ENCODE results near the gene NOP9. TPM values are rescaled to one million over a fixed set of nuclear protein-coding genes. Genes with fewer than 3 reads are reported as not detected.

NOP9 gene
- total and polyA plus RNA-seq, 9 of the 15 experiments (the other 6 are each of a cell fraction or from before 2014, with no cell fraction given): 1.0 to 27.9 (median 15.1) TPM

DNA sequence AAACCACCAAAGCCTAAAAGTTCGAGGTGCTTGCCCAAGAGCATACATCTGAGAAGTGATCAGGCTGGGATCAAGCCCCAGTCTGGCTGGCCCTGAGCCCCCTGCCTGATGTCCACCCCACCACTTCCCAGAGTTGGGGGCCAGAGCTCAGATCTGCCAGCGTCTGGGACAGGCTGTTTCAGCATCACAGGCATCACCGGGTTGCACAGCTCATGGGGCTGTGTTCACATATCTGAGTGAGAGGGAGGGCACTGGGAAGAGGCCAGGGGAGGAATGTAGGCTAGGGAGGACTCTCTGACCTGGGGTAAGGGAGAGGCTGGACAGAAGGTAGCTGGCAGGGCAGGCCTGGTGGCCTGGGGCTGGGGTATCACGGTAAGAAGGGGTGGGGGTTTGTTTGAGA, 42.7 kb upstream of the NOP9 start (continued):
- TF ChIP-seq ATF2 (CRISPR knock-in tag; IDR thresholded peaks at IDR 0.05) (no peak), ZKSCAN3 (CRISPR knock-in tag; IDR thresholded peaks at IDR 0.05) (no peak), POLR2H (tag; IDR thresholded peaks at IDR 0.05; ENCODE audit: low read depth) (no peak)
- TF ChIP-seq, protein P1, sequence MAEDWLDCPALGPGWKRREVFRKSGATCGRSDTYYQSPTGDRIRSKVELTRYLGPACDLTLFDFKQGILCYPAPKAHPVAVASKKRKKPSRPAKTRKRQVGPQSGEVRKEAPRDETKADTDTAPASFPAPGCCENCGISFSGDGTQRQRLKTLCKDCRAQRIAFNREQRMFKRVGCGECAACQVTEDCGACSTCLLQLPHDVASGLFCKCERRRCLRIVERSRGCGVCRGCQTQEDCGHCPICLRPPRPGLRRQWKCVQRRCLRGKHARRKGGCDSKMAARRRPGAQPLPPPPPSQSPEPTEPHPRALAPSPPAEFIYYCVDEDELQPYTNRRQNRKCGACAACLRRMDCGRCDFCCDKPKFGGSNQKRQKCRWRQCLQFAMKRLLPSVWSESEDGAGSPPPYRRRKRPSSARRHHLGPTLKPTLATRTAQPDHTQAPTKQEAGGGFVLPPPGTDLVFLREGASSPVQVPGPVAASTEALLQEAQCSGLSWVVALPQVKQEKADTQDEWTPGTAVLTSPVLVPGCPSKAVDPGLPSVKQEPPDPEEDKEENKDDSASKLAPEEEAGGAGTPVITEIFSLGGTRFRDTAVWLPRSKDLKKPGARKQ (CRISPR knock-in tag; IDR thresholded peaks at IDR 0.05): no peak

DNA sequence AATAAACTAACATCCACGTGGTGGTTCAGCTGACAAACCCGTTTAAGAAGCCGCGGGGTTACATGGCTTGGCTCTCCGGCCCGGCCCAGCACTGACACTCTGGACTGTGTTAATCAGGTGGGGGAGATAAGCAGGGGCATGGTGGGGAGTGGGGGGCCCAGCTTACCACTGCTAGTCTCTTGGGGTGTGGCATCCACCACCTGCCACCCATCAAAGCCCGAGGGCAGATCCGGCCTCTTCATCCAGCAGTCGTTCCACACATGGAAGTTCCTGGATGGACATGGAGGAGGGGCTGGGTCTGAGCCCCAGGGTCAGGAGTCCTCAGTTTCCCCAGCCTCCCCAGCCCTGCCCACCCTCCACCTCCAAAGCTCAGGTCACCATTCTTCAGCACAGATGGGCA, 41.5 kb upstream of the NOP9 start:
- POLR2A ChIA-PET: no interaction called here
- intact Hi-C loops (cut with micrococcal nuclease): no loop called here
- TF ChIP-seq XRCC3 (IDR thresholded peaks at IDR 0.05) (no peak), BRCA1 (IDR thresholded peaks at IDR 0.05) (no peak), BRCA1 (CRISPR knock-in tag; IDR thresholded peaks at IDR 0.05) (no peak), YY1 (IDR thresholded peaks at IDR 0.05; ENCODE audit: borderline replicate concordance in 1 of 3, control insufficient read depth in 1 of 3, extremely low read depth in 1 of 3, insufficient read depth in 3 of 3, insufficient read length in 1 of 3, insufficient replicate concordance in 2 of 3, low read depth in 1 of 3, low read length in 2 of 3) (no peak), ZNF217 (CRISPR knock-in tag; IDR thresholded peaks at IDR 0.05) (no peak), JUN (IDR thresholded peaks at IDR 0.05; ENCODE audit: borderline replicate concordance, low read depth, low read length) (no peak), JUN (CRISPR knock-in tag; IDR thresholded peaks at IDR 0.05; ENCODE audit: borderline replicate concordance) (no peak), NBN (IDR thresholded peaks at IDR 0.05; ENCODE audit: low read depth) (no peak), ZBTB43 (CRISPR knock-in tag; IDR thresholded peaks at IDR 0.05) (no peak), PML (IDR thresholded peaks at IDR 0.05; ENCODE audit: low read length) (no peak), MTF1 (CRISPR knock-in tag; IDR thresholded peaks at IDR 0.05; ENCODE audit: borderline replicate concordance) (no peak), CREB3L1 (IDR thresholded peaks at IDR 0.05; ENCODE audit: borderline replicate concordance, low read depth) (no peak)

More for the DNA sequence above, 41.5 kb upstream of the NOP9 start:
- no peak for DNase-seq (ENCODE audit: extremely low read depth in 1 of 4, low spot score in 3 of 4)
- H3K79me2 ChIP-seq (ENCODE audit: control insufficient read depth, insufficient read depth, low read length): no peaks in the 10 kb centered on the region
- no peaks in the 10 kb centered on the region for H3K27me3 ChIP-seq (ENCODE audit: control insufficient read depth in 2 of 2, insufficient read depth in 2 of 2, low read length in 2 of 2)
- CTCF ChIA-PET (ENCODE audit: low intra/inter-chr PET ratio): no interaction called here
- no peak overlapping the region for H2AFZ ChIP-seq (ENCODE audit: low read depth, low read length)
- H3K4me2 ChIP-seq (ENCODE audit: insufficient read depth, low read length): no peak overlapping the region
- H3K4me3 ChIP-seq: no peak overlapping the region
- H3K36me3 ChIP-seq (ENCODE audit: control insufficient read depth, insufficient read depth, low read length): no peaks in the 10 kb centered on the region; the same call in 1 of the 3 replicates
- no TSS peak for BruUV-seq (replicated peaks)
- no peak overlapping the region for H3K9ac ChIP-seq (ENCODE audit: insufficient read depth in 1 of 2, low read depth in 2 of 2, low read length in 2 of 2)
- H3K9me1 ChIP-seq (ENCODE audit: control insufficient read depth, insufficient read depth, low read length): no peaks in the 10 kb centered on the region
- H3K9me3 ChIP-seq (replicated peaks; ENCODE audit: control insufficient read depth, insufficient read depth, low read depth, low read length): no peaks in the 10 kb centered on the region
- no peak overlapping the region for H3K27ac ChIP-seq (ENCODE audit: extremely low read depth, low read depth, low read length)
- no peak for ATAC-seq
- peaks cover 22 to 66% of the 10 kb centered on the region in 2 experiments; a peak in 4 of 5 replicates for H3K4me1 ChIP-seq (replicated peaks in 1 of 2; ENCODE audit: control insufficient read depth in 2 of 2, insufficient read depth in 2 of 2, low read length in 2 of 2)
- FAIRE-seq: no peak
- in situ Hi-C loops (cut with MboI): no loop called here
- WGBS (ENCODE audit: insufficient coverage, low coverage, missing lambda C conversion rate): 73% methylated on average over 6 of the region's 9 CpGs
- no peaks in the 10 kb centered on the region for H4K20me1 ChIP-seq (replicated peaks; ENCODE audit: control insufficient read depth, insufficient read depth, low read length)
